ENCODE measurements around the gene KRTAP5-6.

KRTAP5-6 gene

DNA sequence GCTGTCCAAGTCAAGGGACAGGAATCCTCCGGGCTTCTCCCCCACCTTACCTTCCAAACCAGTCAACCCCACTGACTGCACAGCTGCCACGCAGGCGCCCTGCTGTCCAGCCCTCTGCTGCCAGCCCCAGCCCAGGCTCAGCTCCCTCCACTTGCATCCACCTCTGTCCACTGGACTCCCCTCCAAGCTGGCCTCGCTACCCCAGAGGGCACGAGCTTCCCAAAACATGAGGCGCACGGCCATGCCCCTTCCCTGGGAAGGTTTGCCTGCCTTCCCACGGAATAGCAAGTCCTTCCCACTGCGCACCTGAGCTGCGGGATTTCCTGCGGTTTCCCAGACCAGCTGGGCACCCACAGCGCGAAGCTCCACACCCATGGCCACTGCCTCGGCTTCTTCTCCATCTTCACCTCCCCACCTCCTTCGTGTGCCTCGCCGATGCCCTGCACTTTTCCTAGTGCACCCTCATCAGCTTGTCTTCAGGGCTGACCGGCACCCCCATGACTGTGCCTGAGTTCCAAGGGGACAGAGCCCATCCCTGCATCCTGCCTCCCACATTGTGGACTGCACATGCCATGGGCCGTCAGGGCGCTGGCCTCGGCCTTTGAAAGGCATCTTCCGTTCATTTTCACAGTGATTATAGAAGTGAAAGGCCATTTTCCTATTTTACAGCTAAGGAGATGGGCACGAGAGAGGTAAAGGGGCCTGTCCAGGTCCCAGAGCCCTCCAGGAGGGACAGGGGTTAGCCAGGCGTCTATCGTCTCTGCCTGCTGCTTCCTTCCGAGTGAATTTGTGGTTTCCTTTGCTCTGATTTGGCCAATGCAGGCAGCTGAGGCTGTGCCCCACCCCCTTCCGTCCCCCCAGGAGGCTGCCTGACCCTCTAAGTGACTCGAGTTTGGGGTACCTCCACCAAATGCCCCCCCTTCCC is 37.0 kb downstream of the KRTAP5-6 start:
- DNase-seq (ENCODE audit: low read depth in 2 of 2): no peak

DNA sequence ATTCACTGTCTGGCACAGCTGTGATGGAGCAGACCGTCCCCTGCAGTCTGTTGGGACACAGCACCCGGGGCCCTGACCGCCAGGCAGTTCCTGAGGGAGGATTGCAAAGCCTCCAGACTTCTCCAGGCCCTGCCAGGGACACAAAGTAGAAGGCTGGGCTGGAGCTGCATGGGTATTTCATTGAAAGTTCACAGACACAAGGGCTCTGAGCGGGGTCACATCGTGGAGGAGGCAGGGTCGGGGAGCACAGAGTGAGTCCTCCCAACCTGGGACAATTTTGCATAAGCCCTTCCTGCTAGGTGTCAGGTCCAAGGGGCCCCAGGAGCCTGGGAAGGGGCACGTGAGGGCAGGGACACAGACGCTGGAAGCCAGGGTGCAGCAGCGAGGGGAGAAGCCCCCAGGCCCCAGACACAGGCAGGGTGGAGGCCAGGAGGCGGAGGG is 37.7 kb downstream of the KRTAP5-6 start:
- no peak for DNase-seq (ENCODE audit: low read depth in 2 of 2)

DNA sequence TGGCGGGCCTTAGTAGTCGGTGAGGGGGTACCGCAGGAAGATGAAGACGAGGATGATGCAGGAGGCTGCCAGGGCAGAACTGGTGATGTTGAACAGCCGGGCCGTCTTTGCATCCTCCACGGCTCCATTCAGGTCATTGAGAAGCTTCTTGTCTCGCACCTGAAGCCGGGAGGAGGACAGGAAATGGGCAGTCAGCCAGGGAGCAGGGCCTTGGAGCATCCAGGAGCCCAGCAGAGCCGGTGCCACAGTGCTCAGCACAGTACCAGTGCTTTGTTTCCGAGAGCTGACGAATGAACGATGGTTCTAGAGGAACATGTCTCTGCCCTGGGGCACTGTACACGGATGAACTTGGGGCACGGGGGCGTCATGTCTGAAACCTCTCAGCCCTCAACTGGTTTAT is 38.3 kb downstream of the KRTAP5-6 start:
- DNase-seq (ENCODE audit: low read depth in 2 of 2): no peak

DNA sequence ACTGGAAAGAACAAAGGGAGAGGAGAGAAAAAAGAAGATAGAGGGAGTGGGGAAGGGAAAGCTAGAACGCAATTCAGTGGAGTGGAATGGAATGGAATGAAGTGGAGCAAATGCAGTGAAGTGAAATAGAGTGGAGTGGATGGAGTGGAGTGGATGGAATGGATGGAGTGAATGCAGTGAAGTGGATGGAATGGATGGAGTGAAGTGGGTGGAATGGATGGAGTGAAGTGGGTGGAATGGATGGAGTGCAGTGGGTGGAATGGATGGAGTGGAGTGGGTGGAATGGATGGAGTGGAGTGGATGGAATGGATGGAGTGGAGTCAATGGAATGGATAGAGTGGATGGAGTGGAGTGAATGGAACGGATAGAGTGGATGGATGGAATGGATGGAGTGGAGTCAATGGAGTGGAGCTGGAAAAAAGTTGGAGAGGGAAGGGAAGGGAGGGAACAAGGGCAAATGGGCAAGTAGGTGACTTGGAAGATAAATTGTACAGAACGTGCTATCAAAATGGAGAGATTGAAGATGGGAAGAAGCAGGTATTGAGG is 39.5 kb downstream of the KRTAP5-6 start:
- DNase-seq (ENCODE audit: low read depth in 2 of 2): no peak

DNA sequence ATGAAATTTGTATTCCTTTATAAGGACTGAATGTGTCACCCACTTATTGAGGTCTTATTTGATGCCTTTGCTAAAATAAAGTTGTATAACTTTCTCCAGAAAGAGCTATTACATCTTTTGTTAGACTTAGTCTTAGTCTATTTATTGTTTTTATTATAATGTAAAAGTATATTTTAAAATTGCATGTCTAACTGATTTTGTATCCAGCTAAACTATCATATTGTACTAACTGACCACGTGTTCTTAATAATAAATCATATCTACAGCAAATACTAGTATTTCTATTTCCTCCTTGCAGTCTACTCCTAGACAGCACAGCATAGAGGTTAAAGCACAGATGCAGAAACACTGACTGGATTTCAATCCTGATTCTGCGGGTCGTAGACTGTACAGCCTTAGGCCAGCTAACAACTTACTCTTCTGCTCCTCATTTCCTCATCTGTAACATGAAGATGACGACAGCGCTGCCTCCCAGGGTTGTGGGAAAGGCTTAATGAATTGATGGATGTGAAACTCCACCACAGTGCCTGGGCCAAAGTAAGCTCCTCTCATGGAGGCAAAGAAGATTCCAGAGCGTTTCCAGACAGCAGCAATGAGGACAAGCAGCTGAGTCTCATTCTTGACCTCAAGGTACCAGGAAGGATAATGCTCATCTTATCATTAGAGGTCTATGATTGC is 40.2 kb downstream of the KRTAP5-6 start:
- no peak for DNase-seq (ENCODE audit: low read depth in 2 of 2)

DNA sequence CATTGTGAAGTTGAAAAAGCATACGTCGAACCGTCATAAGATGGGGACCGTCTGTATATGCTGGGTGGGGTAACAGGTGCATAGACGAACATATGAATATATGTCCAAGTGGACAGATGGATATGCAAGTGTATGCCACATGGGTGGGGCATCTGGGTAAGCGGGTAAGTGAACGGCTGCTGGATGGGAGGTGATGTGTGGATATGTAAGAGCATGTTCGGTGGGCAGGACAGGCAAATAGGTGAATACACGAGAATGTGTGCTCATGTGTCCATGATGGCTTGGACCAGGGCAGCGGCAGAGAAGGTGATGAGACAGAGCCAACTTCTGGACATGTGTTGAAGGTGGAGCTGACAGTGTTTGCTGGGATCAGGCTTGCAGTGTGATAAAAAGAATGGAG is 41.4 kb downstream of the KRTAP5-6 start:
- no peak for DNase-seq (ENCODE audit: low read depth in 2 of 2)

DNA sequence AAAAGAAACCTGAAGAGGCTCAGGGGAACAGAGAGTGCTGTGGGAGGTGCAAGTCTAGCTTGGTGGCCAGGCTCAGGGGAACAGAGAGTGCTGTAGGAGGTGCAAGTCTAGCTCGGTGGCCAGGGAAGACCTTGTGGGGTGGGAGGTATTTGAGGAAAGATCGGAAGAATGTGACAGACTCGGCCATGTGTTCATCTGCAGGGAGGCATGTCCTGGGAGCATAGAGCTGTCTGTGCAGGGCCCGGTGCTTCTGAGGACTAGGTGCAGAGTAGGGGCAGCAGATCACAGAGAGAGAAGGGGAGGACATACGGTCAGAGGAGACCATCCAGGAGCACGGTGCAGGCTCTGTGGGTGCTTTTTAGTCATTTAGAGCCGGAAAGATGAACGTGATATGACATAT is 42.6 kb downstream of the KRTAP5-6 start:
- DNase-seq (ENCODE audit: low read depth in 2 of 2): no peak

DNA sequence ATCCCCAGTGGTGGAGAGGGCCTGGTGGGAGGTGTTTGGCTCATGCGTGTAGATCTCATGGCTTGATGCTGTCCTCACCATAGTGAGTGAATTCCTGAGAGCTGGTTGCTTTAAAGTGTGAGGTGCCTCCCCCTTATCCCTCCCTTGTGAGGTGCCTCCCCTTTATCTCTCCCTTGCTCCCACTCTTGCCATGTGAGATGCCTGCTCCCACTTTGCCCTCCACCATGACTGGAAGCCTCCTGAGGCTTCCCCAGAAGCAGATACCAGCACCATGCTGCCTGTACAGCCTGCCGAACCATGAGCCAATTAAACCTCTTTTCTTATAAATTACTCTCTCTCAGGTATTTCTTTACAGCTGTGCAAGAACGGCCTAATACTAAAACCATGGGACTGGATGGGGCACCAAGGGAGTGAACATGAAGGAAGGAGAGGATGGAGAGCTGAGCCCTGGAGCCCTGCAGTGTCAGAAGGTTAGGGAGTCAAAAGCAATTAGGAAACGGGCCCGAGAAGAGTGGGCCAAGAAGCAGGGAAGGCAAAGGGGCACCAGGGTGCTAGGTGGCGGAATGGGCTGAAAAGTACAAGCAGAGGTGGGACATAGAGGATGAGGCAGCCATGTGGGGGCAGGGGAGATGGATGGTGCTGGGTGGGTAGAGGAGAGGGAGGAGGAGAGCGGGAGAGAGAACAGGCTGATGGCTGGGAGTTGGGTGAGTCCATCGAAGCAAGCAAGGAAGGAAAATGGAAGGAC is 44.0 kb downstream of the KRTAP5-6 start:
- no peak for DNase-seq (ENCODE audit: low read depth in 2 of 2)

DNA sequence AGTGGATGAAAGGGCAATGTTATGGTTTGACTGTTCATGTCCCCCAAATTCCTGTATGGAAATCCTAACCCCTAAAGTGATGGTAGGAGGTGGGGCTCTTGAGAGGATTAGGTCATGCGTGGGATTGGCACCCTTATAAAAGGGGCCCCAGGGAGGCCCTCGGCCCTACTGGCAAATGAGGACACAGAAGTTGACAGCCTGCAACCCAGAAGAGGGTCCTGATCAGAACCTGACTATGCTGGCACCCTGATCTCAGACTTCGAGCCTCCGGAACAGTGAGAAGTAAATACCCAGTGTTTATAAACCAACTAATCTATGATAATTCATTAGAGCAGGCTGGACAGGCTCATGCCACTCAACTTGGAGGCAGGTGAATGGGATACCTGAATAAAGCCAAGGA is 44.7 kb downstream of the KRTAP5-6 start:
- no peak for DNase-seq (ENCODE audit: low read depth in 2 of 2)

DNA sequence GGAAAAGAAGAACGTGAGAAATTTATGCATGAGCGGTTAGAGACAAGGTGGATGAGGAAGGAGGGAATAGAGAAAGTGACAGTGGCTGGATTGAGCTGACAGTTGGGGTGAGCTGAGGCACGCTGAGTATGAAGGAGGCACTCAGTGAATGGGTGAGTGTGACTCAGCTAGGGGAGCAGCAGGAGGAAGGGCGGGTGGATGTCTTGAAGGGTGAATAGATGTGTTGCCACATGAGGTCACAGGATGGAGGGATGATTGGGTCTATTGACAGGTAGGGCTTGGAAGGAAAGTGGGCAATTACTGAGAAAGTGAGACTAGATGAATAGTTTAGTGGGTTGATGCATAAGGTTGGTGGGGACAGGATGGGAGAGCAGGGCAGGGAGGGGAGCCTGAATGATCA is 45.4 kb downstream of the KRTAP5-6 start:
- DNase-seq (ENCODE audit: low read depth in 2 of 2): no peak

DNA sequence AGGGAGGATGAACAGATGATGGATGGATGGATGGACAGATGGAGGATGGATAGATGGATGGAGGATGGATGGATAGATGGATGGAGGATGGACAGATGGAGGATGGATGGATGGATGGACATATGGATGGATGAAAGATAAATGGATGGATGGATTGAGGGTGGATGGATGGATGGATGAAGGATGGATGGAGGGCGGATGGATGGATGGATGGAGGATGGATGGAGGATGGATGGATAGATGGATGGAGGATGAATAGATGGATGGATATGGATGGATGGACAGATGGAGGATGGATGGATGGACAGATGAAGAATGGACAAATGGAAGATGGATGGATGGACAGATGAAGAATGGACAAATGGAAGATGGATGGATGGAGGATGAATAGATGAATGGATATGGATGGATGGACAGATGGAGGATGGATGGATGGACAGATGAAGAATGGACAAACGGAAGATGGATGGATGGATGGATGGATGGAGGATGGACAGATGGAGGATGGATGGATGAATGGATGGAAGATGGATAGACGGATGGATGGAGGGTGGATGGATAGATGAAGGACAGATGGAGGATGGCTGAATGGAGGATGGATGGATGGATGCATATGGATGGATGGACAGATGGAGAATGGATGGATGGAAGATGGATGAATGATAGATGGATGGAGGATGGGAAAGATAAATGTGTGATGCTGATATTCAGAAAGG is 46.0 kb downstream of the KRTAP5-6 start:
- DNase-seq (ENCODE audit: low read depth in 2 of 2): no peak

DNA sequence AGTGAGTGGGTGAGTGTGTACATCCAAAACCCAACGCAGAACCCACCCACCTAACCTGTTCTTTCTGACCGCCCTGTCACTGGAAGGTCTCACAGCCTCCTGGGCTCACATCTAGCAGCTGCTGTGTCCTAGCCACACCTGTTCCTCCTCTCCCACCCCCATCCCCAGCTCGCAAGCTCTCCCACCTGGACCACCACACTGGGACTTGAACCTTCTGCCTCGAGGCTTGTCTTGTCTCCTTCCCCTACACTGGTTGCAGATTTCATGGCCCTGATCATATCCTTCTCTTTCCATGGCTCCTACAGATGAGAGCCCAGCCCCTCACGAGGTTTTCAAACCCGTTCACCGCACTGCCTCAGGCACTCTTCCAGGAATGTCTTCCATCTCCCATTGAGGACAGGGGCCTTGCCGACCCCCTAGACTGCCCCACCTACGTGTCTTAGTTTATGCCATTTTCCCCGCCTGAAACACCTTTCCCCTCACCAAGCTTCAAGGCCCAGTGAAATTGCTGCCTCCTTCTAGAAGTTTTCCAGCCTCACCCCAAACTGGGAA is 46.7 kb downstream of the KRTAP5-6 start:
- no peak for DNase-seq (ENCODE audit: low read depth in 2 of 2)

DNA sequence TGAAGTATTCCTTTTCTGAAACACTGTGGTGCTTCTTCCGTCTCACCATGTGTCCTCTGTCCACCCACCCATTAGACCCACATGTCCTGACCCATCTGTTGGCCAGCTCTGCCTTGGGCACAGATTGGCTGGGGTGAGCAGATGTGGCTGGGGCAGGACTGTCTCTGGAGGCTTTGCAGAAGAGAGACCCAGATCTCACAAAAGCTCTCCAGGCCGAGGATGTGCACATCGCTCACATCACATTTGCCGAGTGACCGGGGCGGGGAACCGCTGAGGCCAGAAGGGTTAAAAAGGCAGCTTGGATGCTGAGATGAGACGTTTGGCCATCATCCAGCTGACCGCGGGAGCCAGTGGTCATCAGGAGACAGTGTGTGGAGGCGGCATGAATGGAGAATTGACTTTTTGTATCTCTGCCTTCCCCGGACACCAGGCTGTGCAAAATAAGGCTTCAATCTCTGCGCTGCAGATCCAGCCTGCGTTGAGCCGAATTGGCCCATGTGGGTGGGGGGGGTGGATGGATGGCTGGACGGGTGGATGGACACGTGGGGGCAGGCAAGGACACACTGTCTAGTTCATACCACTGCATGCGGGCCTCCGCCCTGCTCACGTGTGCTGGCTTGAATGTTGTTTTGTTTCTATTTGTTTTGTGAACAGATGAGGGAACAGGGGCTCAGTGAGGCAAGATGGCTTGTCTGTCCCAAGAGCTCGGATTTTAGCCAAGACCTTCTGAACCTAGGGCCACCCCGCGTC is 47.3 kb downstream of the KRTAP5-6 start:
- no peak for DNase-seq (ENCODE audit: low read depth in 2 of 2)

DNA sequence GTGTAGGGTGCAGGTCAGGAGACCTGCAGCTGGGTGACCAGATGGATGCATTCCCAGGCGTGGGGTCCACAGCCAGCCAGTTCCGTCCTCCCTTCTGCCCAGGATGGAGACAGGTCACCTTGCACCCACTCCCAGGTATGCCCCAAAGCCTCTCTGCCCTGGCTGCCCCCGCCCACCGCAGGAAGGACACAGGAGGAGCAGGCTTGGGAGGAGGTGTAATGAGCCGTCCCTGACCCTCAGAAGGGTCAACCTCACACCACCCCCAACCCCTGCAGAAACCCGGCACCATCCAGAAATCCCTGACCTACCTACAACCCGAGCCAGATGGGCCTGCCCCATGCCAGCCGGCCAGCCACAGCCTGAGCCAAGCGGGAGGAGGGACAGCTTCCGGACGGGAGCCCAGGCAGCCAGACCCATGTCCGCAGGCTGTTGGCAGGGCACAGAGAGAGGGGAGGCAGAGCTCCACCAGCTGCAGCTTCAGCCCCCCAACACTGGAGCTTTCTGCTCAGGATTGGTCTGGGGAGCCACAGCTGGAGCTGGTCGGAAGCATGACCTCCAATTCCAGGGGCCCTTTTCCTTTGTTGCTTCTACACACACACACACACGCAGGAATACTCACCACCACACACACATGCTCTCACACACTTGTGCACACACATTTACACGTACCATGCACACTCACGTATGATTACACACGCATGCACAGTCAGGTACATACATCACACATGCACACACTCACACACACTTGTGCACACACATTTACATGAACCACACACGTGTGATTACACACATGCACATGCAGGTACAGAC is 48.1 kb downstream of the KRTAP5-6 start:
- no peak for DNase-seq (ENCODE audit: low read depth in 2 of 2)

DNA sequence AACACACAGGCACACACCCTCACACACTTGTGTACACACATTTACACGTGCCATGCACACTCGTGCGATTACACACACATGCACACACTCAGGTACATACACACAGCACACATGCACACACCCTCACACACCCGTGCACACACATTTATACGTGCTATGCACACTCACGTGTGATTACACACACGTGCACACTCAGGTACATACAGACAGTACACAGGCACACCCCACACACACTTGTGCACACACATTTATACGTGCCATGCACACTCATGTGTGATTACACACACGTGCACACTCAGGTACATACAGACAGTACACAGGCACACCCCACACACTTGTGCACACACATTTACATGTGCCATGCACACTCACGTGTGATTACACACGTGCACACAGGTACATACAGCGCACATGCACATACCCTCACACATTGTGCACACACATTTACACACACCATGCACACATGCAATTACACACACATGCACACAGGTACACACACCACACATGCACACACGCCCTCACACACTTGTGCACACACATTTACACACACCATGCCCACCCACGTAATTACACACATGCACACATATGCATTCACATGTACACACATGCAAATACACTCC is 48.8 kb downstream of the KRTAP5-6 start:
- no peak for DNase-seq (ENCODE audit: low read depth in 2 of 2)

DNA sequence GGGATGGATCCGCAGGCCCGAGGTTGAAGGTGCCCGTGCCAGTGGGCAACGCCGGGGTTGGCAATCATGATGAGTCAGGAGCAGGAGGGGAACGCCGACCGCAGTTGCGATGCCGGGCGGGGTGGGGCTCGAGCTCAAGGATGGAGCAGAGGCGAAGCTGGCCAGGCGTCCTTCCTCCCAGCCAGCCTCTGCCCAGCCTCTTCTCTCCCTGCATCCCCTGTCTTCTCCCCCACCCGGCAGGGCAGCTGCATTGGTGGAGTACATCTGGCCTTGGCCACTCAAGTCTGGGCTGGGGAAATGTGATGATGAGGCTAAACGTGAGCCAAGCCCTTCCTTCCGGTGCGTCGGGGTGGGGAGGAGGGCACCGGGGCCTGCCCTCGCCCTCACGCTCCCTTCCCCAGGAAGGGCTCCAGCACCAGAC is 49.5 kb downstream of the KRTAP5-6 start:
- DNase-seq (ENCODE audit: low read depth in 2 of 2): no peak

DNA sequence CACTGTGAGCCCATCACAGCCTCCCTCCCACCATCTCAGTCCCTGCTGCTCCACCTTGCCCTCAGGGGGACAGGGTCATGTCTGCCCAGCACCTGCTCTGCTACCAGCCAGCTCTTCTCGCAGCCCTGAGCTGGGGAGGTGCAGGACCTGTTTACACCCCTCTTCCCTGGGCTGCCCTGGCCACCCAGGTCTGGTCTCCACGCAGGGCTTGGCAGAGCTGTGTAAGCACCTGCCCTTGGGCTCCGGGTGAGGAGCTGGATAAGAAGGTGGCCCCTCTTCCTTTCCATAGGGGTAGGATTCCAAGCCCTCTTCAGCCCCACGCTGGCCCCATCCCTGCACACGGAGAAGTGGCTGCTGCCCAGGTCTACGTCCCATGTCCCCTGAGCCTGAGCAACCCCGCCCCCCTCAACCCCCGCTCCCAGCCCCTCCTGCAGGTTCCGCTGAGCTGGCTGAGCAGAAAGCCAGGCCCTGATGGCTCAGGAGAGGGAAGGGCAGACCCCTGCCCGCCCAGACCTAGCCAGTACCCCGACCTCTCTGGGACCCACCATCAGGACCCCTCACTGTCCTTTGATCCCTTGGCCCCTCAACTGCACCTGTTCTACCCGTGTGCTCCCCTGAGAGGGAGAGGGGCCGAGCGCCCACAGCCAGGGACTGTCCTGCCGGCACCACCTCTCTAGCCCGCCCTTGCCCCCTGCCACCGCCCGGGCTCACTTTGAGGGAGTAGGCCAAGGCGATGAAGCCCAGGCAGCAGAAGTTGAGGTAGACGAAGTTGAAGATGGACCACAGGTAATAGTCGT is 50.2 kb downstream of the KRTAP5-6 start:
- no peak for DNase-seq (ENCODE audit: low read depth in 2 of 2)

All from stimulated activated CD4-positive, alpha-beta T cell treated with anti-CD3 and anti-CD28 coated beads, Interleukin-12 subunit alpha, Interleukin-12 subunit beta, amount 100 ng/mL, for 24 hours (primary cell).